Mucosa of rectum (tissue), 2 donors: Measurements from ENCODE around the gene PAX4.

ENCODE experiments used
- H3K27ac ChIP-seq, 2 donors: one replicate each; pipeline ENCODE4 v1.7.0; 2013; ENCODE audit warnings: inconsistent platforms in 2 of 2, low read depth in 2 of 2, low read length in 2 of 2
- H3K27me3 ChIP-seq, 2 donors: one replicate each; pipeline ENCODE4 v1.7.0; 2013; ENCODE audit warnings: low read length in 2 of 2; ENCODE audit not compliant: control insufficient read depth in 2 of 2, insufficient read depth in 2 of 2
- H3K36me3 ChIP-seq, 2 donors: one replicate each; pipeline ENCODE4 v1.7.0; 2013; ENCODE audit warnings: low read length in 2 of 2; ENCODE audit not compliant: control insufficient read depth in 2 of 2, insufficient read depth in 2 of 2
- H3K4me1 ChIP-seq, 2 donors: one replicate each; pipeline ENCODE4 v1.7.0; 2013; ENCODE audit warnings: low read length in 2 of 2, mild to moderate bottlenecking in 1 of 2; ENCODE audit not compliant: control insufficient read depth in 2 of 2, insufficient read depth in 2 of 2
- H3K4me3 ChIP-seq, 2 donors: one replicate each; pipeline ENCODE4 v1.7.0; 2013; ENCODE audit warnings: low read length in 2 of 2
- H3K9ac ChIP-seq, 2 donors: one replicate each; pipeline ENCODE4 v1.7.0; 2013; ENCODE audit warnings: low read length in 2 of 2, low read depth in 1 of 2, mild to moderate bottlenecking in 1 of 2
- H3K9me3 ChIP-seq, 2 donors: one replicate each; pipeline ENCODE4 v1.7.0; 2013; ENCODE audit warnings: low read length in 2 of 2; ENCODE audit not compliant: control insufficient read depth in 2 of 2
- donor health status: healthy.
- donor health status: Normal muscosa, but diverticular disease.

PAX4 gene

DNA sequence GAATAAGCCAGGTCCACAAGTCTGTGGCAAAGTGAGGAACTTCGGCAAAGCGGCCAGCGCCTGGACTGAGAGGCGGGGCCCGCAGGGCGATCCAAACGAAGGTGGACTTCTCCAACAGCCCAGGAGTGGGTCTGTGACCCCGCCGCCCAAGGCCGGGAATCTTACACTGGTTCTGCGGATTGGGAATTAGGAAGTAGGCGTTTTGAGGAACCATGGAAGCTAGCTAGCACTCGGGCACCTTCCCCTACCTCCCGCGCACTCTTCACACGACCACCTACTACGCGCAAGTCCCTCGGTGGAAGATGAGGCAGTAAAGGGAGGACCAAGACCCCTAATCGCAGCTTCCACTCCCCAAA is 30.3 kb downstream of the PAX4 start:
- H3K9ac ChIP-seq, result peak overlapping the region; percentile 86 to 88
- H3K4me3 ChIP-seq, result peak overlapping the region; percentile 75 to 86
- no peaks in the 10 kb centered on the region for H3K9me3 ChIP-seq
- peaks cover 27 to 38% of the 10 kb centered on the region in 2 donors for H3K4me1 ChIP-seq
- peaks cover 24 to 25% of the 10 kb centered on the region in 2 donors for H3K36me3 ChIP-seq
- no peaks in the 10 kb centered on the region for H3K27me3 ChIP-seq
- peak overlapping the region; percentile 23 to 85 for H3K27ac ChIP-seq

DNA sequence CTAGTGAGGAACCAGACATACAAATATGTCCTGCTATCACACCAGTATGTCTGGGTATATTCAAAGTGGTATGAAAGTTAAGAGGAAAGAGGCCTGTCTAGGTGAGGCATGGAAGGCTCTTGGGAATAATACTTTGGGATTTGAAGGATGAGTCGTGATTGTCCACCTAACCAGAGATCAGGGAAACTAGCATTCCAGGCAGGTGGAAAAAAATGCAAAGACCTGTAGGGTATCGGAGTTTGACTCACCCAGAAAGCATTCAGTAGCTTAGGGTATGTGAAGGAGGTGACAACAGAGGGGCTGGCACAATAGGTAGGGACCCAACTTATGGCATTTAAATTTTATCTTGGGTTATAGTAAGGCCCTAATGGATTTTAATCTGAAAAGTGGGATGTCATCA is 31.6 kb downstream of the PAX4 start:
- no peak overlapping the region for H3K9ac ChIP-seq
- no peak overlapping the region for H3K4me3 ChIP-seq
- H3K27ac ChIP-seq, result no peak overlapping the region
- no peaks in the 10 kb centered on the region for H3K9me3 ChIP-seq
- no peaks in the 10 kb centered on the region for H3K27me3 ChIP-seq
- H3K4me1 ChIP-seq, result peaks cover 27 to 45% of the 10 kb centered on the region in 2 donors
- peaks cover 30% of the 10 kb centered on the region in 2 donors for H3K36me3 ChIP-seq

DNA sequence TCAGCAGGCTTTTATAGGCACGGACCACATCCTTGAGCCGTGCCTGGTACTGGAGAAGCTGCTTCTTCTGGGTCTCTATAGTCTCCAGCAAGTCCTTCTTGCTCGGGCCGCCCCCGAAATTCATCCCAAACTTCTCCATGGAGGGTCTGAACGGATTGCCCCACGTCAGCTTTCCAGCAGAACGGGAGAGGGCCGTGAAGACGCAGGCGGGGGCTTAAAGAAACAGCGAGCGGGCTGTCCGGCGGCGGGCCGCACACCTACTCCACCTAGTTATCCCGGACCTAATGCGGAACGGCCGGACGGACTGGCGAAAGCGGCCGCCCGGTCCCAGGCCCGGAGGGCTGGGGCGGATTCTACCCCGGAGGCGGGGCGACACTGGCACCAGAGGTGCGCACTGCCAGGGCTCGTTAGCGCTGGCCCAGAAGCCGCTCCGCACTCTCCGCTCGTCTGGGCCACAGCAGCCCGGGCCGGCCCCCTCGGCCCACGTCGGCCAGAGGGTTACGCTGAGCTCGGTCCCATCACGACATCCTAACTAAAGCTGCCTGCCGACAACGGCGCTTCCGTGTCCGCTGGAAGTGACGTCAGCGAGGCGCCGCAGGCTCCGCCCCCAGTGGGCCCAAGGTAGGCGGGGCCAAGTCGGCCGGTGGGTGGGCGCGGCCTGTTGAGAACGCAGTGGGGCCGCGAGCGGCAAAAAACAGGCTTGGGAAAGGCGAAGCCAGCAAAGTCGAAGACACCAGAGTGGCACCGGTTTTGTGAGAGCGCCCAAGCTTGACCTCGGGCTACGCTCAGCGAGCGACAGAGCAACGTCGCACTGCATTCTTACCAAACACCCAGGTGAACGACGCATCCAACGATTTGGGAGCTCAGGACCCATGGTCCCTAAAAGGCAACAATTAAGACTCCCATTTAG is 32.6 kb downstream of the PAX4 start, which contains the start of gene GCC1:
TSS of gene GCC1 (minus strand) at position 553 of the 910 bp plus-strand sequence. CDS start at position 139, 414 bp downstream.
- Histone ChIP-seq H3K36me3 (peaks cover 27 to 28% of the 10 kb centered on the region in 2 donors), H3K4me3 (peak within 1 kb of the TSS; percentile 83 to 89), H3K27ac (peak within 1 kb of the TSS; percentile 88), H3K9me3 (no peaks in the 10 kb centered on the region), H3K9ac (peak within 1 kb of the TSS; percentile 87 to 93), H3K27me3 (no peaks in the 10 kb centered on the region), H3K4me1 (peaks cover 27 to 45% of the 10 kb centered on the region in 2 donors)

DNA sequence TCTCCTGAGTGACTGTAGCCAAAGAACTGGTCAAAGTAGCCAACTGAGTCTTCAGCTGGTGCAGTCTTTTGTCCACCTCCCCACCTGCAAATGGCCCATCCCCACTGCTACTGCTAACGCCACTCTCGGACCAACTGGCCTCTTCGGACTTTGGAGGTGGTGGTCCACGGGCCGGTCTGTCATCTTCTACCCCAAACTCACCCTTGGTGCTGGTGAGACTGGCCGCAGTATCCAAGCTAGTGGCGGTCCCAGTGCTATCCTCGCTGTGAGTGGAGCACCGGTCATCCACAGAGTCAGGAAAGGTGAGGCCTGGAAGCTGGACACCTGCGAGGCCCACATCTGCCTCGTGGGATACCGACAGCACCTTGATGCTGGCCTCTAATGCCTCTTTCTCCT is 33.3 kb downstream of the PAX4 start:
- Histone ChIP-seq H3K4me1 (peaks cover 27 to 41% of the 10 kb centered on the region in 2 donors), H3K27me3 (no peaks in the 10 kb centered on the region), H3K9ac (peak overlapping the region; percentile 87 to 93), H3K36me3 (peaks cover 29 to 30% of the 10 kb centered on the region in 2 donors), H3K4me3 (peak overlapping the region; percentile 83 to 89), H3K9me3 (no peaks in the 10 kb centered on the region), H3K27ac (peak overlapping the region; percentile 88)

DNA sequence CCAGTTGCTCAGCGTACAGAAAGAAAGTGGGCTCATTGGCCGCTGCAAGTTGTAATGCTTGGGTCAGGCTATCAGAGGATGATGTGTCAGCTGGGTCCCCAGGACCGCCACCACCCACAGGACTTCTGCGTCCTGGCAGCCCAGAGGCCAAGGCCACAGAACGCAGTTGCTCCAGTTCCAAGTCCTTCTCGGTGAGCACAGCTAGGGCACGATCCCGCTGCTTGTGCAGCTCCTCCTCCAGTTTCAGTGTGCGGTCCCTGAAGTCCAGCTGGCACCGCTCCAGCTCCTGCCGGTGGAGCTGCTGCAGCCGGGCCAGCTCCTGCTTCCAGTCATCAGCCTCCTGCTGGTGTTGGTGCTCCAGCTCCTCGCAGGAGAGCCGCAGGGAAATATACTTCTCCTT is 35.6 kb downstream of the PAX4 start:
- H3K9me3 ChIP-seq, result no peaks in the 10 kb centered on the region
- peaks cover 18 to 26% of the 10 kb centered on the region in 2 donors for H3K4me1 ChIP-seq
- no peak overlapping the region for H3K9ac ChIP-seq
- H3K27ac ChIP-seq, result no peak overlapping the region
- no peak overlapping the region for H3K4me3 ChIP-seq
- peaks cover 29 to 43% of the 10 kb centered on the region in 2 donors for H3K36me3 ChIP-seq
- no peaks in the 10 kb centered on the region for H3K27me3 ChIP-seq

DNA sequence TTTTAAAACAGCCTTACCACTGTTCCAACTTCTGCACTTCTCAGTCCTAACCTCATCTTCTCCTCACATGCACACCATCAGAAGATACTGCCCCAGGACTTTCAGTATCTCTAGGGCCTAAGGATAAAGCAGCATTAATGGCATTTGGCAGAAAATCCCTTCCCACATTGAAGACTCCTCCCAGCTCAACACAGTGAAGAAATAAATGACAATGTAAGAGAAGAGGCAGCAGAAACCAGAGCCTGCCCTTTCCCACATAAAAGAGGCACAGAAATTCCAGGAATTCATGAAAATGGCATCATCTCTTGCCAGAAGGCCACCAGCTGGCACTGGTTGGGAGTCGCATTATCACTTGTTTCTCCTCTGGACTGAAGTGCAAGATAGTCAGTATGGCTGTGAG is 36.2 kb downstream of the PAX4 start:
- Histone ChIP-seq H3K27ac (no peak overlapping the region), H3K9ac (no peak overlapping the region), H3K4me3 (no peak overlapping the region), H3K36me3 (peaks cover 29 to 43% of the 10 kb centered on the region in 2 donors), H3K27me3 (no peaks in the 10 kb centered on the region), H3K9me3 (no peaks in the 10 kb centered on the region), H3K4me1 (peaks cover 18 to 26% of the 10 kb centered on the region in 2 donors)

DNA sequence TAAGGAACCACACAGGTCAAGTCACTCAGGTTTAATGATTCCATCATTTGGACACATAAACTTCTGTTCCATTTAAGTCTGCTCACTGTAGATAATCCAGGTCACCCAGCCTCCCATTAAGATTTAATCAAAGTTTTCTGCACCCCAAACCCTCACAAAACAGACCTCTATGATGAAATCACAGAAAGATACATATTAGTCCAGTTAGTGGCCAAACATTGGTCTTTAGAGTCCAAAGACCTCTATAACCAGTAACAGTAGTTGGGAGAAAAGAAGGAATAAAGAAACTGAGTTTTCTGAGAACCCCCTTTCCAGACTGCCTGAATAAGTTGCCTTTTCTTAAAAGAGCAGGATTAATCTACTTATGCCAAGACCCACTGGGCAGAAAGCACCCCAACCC is 37.3 kb downstream of the PAX4 start:
- H3K27me3 ChIP-seq, result no peaks in the 10 kb centered on the region
- H3K36me3 ChIP-seq, result peaks cover 29 to 43% of the 10 kb centered on the region in 2 donors
- no peak overlapping the region for H3K27ac ChIP-seq
- H3K9ac ChIP-seq, result no peak overlapping the region
- H3K4me3 ChIP-seq, result no peak overlapping the region
- H3K4me1 ChIP-seq, result peaks cover 16 to 26% of the 10 kb centered on the region in 2 donors
- no peaks in the 10 kb centered on the region for H3K9me3 ChIP-seq

DNA sequence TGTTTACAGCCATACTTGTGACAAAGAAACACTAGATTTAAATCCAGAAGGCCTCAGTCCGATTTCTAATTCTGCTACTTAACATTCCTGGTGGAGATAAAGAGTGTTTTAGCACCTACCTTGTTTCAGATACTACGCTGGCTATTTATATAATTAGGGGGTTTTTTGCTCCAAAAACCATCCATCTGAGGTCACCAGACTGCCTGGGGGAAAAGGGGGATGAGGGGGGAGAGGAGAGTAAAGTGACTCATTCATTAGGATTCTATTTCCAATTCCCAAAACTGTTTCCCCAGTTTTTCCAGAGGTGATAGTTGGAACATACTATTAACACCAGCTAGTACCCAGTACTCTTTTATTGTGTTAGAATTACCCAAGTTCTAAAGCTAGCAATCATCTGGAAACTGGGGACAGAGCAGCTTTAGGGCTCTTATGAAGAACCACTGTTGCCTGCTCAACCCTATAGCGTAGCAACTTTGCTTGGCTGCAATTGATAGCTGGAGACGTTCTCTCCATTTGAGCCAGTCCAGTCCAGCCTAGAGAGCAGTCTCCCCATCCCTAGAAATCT is 39.1 kb downstream of the PAX4 start:
- peaks cover 3 to 15% of the 10 kb centered on the region in 2 donors for H3K4me1 ChIP-seq
- H3K27me3 ChIP-seq, result no peaks in the 10 kb centered on the region
- no peaks in the 10 kb centered on the region for H3K9me3 ChIP-seq
- H3K27ac ChIP-seq, result no peak overlapping the region
- H3K4me3 ChIP-seq, result no peak overlapping the region
- peaks cover 29 to 43% of the 10 kb centered on the region in 2 donors for H3K36me3 ChIP-seq
- no peak overlapping the region for H3K9ac ChIP-seq

DNA sequence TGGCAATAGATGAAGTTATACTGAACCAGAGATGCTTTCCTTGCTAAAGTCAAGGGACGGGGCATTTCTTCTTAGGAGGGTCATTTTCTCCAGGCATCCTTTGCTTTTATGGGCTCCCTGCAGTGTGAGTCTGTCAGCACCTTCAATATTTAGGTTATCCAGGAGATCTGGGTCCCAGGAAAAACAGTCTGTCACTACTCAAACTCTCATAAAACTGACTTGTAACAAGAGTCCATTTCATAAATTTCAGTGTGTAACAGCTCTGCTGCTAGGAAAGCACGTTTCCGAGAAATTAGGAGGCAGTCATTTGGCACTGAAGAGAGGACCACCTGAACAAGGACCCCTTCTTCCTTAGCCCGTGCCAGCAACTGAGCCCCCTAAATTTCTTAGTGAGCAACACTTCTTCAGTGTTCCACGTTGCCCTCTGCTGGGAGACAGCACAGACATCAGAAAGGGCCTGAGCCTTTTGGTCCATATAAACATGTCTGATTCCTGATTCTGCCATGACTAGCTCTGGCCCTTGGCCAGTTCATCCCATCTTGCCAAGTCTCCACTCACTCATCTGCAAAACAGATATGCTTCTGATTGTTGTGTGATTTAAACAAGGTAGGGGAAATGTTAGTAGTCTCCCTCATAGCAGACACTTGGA is 39.8 kb downstream of the PAX4 start:
- Histone ChIP-seq H3K4me1 (peaks cover 0 to 9% of the 10 kb centered on the region in 2 donors), H3K36me3 (peaks cover 26 to 39% of the 10 kb centered on the region in 2 donors), H3K27me3 (no peaks in the 10 kb centered on the region), H3K4me3 (no peak overlapping the region), H3K9me3 (no peaks in the 10 kb centered on the region), H3K27ac (no peak overlapping the region), H3K9ac (no peak overlapping the region)
